Nephron progenitor cell (in vitro differentiated cells): ENCODE data around the gene SLAMF1.
"Not testable (repeated sequence)": the region's sequence is repeated elsewhere in the genome, so short reads cannot be mapped to it uniquely, and the experiment has no call there.

Source experiments
- DNase-seq: peaks from one replicate; pipeline ENCODE4 v3.0.0; 2021
- H3K27ac Mint-ChIP-seq: 2 replicates; pipeline ENCODE4 v1.8.0; 2021; ENCODE audit warnings: mild to moderate bottlenecking, moderate library complexity, mixed read lengths
- H3K27me3 Mint-ChIP-seq: 2 replicates; pipeline ENCODE4 v1.8.0; 2021; ENCODE audit warnings: mild to moderate bottlenecking, low read depth, mixed read lengths; ENCODE audit not compliant: poor library complexity
- H3K36me3 Mint-ChIP-seq: 2 replicates; pipeline ENCODE4 v1.8.0; 2021; ENCODE audit warnings: low read depth, mixed read lengths
- H3K4me1 Mint-ChIP-seq: 2 replicates; pipeline ENCODE4 v1.8.0; 2021; ENCODE audit warnings: mixed read lengths
- H3K4me3 Mint-ChIP-seq: 2 replicates; pipeline ENCODE4 v1.8.0; 2021; ENCODE audit warnings: mild to moderate bottlenecking, moderate library complexity, mixed read lengths
- H3K9me3 Mint-ChIP-seq: 2 replicates; pipeline ENCODE4 v1.8.0; 2021; ENCODE audit warnings: mild to moderate bottlenecking, moderate library complexity, mixed read lengths
- CTCF ChIP-seq: fragments of 200-600 bp; sonication (generic); IDR thresholded peaks from 2 replicates; pipeline ENCODE4 v1.5.0; 2021; ENCODE audit warnings: antibody characterized with exemption

The SLAMF1 gene

DNA sequence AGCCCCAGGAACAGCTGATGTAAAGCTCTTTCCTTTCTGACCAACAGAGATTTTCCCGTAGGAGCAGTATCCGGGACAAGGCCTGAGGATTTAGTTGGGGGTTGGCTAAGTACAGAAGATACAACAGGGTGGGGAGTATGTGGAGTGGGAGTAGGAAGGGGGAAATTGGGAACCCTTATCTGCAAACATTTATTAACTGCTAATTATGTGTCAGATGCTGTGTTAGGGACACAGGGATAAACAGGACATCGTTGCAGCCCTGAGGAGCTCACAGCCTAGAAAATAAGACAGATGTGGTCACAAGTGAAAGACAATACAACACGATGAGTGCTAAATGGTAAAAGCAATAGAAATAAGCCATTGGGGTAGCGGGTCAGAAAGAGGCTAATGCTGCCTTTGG is 79.5 kb downstream of the SLAMF1 start:
- peaks cover 5% of the 10 kb centered on the region for H3K4me1 Mint-ChIP-seq

DNA sequence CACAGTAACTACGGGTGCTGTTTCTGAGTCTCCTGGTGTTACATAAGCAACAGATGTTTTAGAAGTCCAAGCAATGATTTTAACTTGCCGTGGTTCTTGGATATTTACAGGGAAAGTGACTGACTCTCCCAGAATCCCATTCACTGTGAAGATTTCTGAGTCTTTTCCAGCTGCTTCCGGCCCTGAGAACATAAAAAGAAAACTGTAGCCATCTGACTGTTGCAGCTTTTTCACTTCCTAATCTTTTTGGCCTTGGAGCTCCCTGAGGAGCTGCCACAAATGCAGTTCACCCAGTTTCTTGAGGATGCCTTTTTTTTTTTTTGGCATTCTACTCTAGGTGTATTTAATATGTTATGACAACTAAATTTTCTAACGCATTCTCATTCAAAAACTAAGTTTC is 81.3 kb downstream of the SLAMF1 start:
- TF ChIP-seq CTCF, result no peak

More for the DNA sequence above, 79.5 kb downstream of the SLAMF1 start:
- DNase-seq, result no peak
- no peak overlapping the region for H3K4me3 Mint-ChIP-seq
- no peak for TF ChIP-seq CTCF
- no peaks in the 10 kb centered on the region for H3K36me3 Mint-ChIP-seq
- H3K27me3 Mint-ChIP-seq, result no peaks in the 10 kb centered on the region
- H3K27ac Mint-ChIP-seq, result no peak overlapping the region
- H3K9me3 Mint-ChIP-seq, result peaks cover 12% of the 10 kb centered on the region

GRCh38 chr1:160563230-160563629 is 83.6 kb downstream of the SLAMF1 start:
- not testable (repeated sequence) for H3K4me3 Mint-ChIP-seq, H3K4me1 Mint-ChIP-seq, H3K27ac Mint-ChIP-seq, H3K27me3 Mint-ChIP-seq, H3K36me3 Mint-ChIP-seq, DNase-seq
- peaks cover 49% of the 10 kb centered on the region for H3K9me3 Mint-ChIP-seq

More for the DNA sequence above, 81.3 kb downstream of the SLAMF1 start:
- H3K27me3 Mint-ChIP-seq, result no peaks in the 10 kb centered on the region
- peaks cover 30% of the 10 kb centered on the region for H3K9me3 Mint-ChIP-seq
- H3K36me3 Mint-ChIP-seq, result peaks cover 9% of the 10 kb centered on the region
- H3K27ac Mint-ChIP-seq, result no peak overlapping the region
- H3K4me1 Mint-ChIP-seq, result peaks cover 5% of the 10 kb centered on the region
- DNase-seq, result no peak
- H3K4me3 Mint-ChIP-seq, result no peak overlapping the region

DNA sequence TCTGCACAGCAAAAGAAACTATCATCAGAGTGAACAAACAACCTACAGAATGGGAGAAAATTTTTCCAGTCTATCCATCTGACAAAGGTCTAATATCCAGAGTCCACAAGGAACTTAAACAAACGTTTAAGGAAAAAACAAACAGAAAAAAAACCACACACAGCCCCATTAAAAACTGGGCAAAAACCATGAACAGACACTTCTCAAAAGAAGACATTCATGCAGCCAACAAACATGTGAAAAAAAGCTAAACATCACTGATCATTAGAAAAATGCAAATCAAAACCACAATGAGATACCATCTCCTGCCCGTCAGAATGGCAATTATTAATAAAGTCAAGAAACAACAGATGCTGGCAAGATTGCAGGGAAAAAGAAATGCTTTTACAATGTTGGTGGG is 84.1 kb downstream of the SLAMF1 start:
- H3K4me3 Mint-ChIP-seq, H3K27ac Mint-ChIP-seq, H3K27me3 Mint-ChIP-seq, H3K36me3 Mint-ChIP-seq, H3K4me1 Mint-ChIP-seq, DNase-seq: not testable (repeated sequence)
- H3K9me3 Mint-ChIP-seq, result peaks cover 49% of the 10 kb centered on the region

DNA sequence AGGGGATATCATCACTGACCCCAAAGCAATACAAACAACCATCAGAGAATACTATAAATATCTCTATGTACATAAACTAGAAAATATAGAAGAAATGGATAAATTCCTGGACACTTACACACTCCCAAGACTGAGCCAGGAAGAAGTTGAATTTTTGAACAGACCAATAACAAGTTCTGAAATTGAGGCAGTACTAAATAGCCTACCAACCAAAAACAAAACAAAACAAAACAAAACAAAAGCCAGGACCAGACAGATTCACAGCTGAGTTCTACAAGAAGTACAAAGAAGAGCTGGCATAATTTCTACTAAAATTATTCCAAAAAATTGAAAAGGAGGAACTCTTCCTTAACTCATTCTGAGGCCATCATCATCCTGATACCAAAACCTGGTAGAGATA is 86.0 kb downstream of the SLAMF1 start:
- peaks cover 9% of the 10 kb centered on the region for H3K36me3 Mint-ChIP-seq
- no peak overlapping the region for H3K27ac Mint-ChIP-seq
- no peak overlapping the region for H3K4me3 Mint-ChIP-seq
- peaks cover 49% of the 10 kb centered on the region for H3K9me3 Mint-ChIP-seq
- no peak for DNase-seq
- no peaks in the 10 kb centered on the region for H3K4me1 Mint-ChIP-seq
- no peak for TF ChIP-seq CTCF
- H3K27me3 Mint-ChIP-seq, result peaks cover 3% of the 10 kb centered on the region

- H3K4me1 Mint-ChIP-seq, result no peaks in the 10 kb centered on the region
- no peak for TF ChIP-seq CTCF
- DNase-seq, result no peak
- no peak overlapping the region for H3K4me3 Mint-ChIP-seq
- H3K36me3 Mint-ChIP-seq, result peaks cover 9% of the 10 kb centered on the region
- no peak overlapping the region for H3K27ac Mint-ChIP-seq
- H3K9me3 Mint-ChIP-seq, result peaks cover 49% of the 10 kb centered on the region
- H3K27me3 Mint-ChIP-seq, result peaks cover 3% of the 10 kb centered on the region
Observed at GRCh38 chr1:160560045-160560705, 86.7 kb downstream of the SLAMF1 start.

DNA sequence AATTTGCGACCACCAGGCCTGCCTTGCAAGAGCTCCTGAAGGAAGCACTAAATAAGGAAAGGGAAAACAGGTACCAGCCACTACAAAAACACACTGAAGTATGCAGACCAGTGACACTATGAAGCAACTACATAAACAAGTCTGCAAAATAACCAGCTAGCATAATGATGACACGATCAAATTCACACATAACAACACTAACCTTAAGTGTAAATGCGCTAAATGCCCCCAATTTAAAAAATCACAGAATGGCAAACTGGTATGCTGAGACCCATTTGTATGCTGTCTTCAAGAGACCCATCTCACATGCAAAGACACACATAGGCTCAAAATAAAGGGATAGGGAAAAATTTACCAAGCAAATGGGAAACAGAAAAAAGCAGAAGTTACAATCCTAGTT is 87.4 kb downstream of the SLAMF1 start:
- not testable (repeated sequence) for H3K27ac Mint-ChIP-seq, H3K36me3 Mint-ChIP-seq, H3K4me3 Mint-ChIP-seq, DNase-seq, H3K4me1 Mint-ChIP-seq, H3K27me3 Mint-ChIP-seq
- peaks cover 49% of the 10 kb centered on the region for H3K9me3 Mint-ChIP-seq
